Stimulated activated CD8-positive, alpha-beta memory T cell treated with anti-CD3 and anti-CD28 coated beads, Interleukin-15, amount 100 ng/mL, for 1 hour (primary cell): ENCODE data around the gene BCAS3.
"Not testable (repeated sequence)": the region's sequence is repeated elsewhere in the genome, so short reads cannot be mapped to it uniquely, and the experiment has no call there.

Experiments used
- DNase-seq: peaks from one replicate; pipeline ENCODE4 v3.0.0-alpha.2; 2020; ENCODE audit warnings: low read depth

The BCAS3 gene

GRCh38 chr17:61232871-61233270 lies 555.2 kb downstream of the BCAS3 start:
- no peak for DNase-seq

DNA sequence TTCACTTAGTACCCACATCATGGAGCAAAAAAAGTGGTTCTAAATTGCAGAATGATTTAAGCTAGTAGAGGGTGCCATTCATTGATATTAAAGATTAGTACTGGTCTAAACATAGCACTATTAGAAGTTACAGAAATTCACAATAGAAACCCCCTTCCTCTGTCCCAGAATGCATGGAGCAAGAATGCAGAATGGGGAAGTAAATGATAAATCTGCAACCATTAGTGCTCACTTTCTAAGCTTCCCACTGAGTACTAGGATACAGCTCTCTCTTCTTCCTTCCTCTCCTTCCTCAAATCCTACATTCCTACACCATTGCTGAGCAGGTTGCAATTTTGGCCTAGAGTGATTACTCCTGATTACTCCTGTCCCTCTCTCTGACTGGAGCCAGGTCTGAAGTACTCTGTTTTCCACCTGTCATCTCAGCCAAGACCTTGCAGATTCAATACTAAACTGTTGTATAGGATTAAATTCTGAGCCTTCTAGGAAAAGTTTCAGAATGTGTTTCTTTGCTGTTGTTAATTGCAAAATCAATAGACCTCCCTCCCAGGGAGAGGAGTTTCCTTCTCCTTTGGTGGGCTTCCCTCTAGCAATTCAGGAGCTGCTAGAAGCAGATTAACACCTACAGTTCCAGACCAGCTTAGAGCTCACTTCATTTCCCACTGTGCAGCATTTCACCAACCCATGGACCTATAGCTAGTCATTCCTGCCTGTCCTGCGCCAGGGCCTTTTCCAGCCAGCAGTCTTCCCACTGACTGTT lies 556.5 kb downstream of the BCAS3 start:
- no peak for DNase-seq

DNA sequence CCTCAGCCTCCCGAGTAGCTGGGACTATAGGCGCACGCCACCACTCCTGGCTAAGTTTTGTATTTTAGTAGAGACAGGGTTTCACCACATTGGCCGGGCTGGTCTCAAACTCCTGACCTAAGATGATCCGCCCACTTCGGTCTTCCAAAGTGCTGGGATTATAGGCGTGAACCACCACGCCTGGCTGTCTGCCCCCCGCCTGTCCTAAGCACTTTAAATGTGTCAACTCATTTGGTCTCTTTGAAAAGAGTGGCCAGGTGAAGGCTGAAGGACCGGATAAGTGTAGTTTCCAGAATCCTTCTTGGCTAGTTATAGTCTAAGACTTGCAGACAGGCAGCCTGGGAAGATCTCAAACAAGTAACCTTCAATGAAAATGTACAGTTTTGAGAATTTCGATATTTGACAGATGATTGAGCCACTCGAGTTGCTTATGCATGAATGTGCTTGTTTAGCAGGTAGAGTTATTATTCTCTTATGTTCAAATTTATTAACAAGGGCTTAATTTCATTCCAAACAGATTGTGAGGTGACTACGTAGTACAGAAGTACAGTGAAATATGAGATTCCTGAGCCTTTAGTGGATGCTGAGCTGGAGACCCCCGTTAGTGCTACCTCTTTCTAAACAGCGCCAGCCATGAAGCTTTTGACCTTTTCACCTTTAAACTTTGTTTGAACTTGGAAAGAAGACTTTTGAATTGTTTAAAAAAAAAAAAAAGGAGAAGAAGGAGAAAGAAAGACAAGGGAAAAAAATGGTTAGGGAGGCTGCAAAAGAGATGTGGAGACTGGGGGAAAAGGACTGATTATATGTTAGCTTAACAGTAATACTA lies 557.6 kb downstream of the BCAS3 start:
- DNase-seq: no peak

DNA sequence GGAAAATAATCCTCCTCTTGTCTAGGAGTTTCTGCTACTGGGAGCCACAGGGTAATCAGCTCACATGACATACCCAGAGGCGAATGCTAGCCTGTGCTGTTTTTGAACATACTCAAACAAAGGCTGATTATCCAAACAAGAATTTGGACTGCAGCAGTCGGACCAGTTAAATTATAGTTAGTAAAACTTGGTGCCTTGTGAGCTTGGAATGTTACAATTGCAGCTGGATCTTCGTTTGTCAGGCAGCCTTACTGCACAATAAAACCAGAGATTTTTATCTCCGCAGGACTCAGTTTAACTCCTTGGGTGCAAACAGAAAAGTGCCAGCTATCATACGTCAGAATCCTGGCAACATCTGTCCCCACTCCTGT lies 558.2 kb downstream of the BCAS3 start:
- no peak for DNase-seq

DNA sequence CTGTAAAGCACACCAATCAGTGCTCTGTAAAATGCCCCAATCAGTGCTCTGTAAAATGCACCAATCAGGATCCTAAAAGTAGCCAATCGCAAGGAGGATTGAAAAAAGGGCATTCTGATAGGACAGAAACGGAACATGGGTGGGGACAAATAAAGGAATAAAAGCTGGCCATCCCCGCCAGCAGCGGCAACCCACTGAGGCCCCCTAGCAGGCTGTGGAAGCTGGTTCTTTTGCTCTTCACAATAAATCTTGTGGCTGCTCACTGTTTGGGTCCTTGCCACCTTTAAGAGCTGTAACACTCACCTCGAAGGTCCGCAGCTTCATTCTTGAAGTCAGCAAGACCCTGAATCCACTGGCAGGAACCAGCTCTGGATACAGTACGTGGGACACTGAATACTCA lies 559.6 kb downstream of the BCAS3 start:
- DNase-seq: no peak

DNA sequence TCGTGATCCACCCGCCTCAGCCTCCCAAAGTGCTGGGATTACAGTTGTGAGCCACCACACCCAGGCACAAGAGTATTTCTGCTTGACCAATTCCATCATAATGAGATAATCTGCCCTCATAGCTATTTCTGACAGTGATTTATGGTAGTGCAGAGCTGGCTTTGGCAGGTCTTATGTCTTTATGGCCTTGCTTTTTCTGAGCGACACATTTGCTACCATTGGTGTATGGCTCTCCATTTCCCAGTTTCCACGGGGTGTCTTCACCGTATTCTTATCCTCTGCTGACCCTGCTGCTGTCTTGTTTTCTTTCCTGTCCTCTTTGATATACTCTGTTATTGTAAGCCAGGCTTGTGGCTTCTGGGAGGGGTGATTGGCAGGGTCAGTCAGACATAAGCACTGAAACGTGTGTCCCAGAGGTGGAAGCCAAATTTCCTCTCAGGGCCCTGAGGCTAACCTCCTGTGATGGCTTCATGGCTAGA lies 560.8 kb downstream of the BCAS3 start:
- DNase-seq: no peak

DNA sequence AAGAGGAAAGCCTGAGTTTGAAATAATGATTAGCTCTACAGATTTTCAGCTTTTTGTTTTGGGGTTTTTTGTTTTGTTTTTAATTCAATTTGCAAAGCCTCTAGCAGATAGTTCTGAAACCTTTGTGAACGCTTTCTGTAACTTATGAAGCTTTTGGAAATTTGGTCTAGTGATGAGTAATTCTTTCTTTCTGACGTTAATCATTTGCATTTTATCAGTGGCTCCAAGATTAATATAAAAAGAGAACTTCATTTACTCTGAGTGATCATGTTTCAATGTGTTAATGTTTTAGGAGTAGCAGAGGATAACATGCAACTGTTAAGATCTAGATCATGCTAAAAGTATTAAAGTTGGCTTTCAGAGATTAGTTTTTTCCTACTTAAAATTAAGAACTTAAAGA lies 561.7 kb downstream of the BCAS3 start:
- no peak for DNase-seq

GRCh38 chr17:61239953-61240352 lies 562.3 kb downstream of the BCAS3 start:
- no peak for DNase-seq

- no peak for DNase-seq
Observed at GRCh38 chr17:61240851-61241468, 563.3 kb downstream of the BCAS3 start.

DNA sequence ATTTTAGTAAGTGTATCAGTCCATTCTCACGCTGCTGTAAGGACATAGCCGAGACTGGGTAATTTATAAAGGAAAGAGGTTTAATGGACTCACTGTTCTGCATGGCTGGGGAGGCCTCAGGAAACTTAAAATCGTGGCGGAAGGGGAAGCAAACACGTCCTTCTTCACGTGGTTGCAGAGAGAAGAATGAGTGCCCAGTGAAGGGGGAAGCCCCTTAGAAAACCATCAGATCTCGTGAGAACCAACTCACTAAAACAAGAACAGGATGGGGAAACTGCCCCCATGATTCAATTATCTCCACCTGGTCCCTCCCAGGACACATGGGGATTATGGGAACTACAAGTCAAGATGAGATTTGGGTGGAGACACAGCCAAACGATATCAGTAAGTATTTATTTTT lies 567.3 kb downstream of the BCAS3 start:
- not testable (repeated sequence) for DNase-seq

GRCh38 chr17:61245706-61246135 lies 568.1 kb downstream of the BCAS3 start:
- DNase-seq: no peak

GRCh38 chr17:61247439-61247838 lies 569.8 kb downstream of the BCAS3 start:
- no peak for DNase-seq

GRCh38 chr17:61248399-61248798 lies 570.7 kb downstream of the BCAS3 start:
- DNase-seq: no peak

DNA sequence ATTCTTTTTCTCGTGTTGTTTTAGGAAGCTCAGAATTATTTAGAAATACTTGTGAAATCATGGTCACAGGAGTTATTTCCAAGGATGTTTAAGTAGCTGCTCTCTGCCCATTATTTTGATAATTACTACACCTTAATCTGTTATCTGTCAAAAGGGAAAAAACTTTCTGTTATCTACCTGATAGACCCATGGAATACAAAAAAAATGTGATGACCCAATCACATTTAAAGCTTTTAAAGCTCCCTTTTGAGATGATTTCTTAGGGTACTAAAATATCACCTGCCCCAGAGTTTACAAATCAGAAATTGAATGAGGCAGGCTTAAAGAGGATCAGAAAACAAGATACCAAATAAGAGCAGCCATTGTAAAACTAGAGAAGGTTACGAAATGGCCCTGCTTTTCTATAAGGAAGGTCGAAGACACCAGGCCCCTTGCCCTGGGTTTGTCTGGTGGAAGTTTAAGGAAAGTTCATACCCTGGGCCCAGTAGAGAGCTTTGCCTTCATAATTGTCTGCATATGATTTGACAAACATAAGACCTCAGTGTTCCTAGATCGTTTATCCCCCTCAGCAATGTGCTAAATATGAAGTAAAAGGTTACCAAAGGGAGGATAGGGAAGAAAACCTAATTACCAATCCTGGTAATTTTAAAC lies 572.1 kb downstream of the BCAS3 start:
- no peak for DNase-seq

GRCh38 chr17:61250335-61250890 lies 572.8 kb downstream of the BCAS3 start:
- no peak for DNase-seq

DNA sequence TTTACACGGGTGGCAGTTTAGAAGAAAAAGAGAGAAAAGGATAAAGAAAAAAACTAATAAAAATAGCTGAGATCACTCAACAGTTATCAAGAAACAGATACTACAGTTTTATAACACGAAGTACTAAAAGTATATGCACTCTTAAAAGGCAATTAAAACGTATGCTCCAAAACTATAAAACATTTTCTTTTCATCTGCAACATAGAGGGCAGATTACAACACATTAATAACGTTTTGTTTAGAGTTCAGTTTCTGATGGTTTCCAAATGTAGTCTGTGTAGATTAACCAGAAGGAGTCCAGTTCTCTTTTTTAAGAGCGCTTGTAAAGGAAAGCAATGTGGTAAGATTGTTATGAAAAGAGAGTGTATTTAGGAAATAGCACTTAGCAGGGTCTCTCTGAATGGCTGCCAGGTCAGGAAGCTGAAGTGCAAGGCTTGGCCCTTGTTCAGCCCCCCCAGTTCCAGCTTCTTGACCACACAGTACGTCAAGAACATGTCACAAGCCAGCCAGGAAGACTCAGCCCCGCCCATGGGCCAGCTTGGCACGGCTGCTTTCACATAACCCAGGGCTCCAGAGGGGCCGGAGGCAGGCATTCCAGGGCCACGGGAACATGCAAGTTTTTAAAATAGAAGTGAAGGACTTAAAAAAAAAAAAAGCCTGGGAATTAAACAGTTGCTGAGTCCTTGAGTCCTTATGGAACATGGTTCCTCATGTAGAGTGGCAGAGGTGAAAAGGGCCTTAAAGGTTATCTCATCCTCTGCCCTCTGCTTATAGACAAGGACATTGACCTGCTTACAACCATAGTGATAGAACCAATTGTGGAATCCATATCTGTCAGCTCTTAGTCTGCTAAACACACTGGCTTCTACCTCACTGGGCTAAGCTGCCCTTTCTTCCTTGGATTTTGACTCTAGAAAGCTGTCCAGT lies 574.6 kb downstream of the BCAS3 start:
- DNase-seq: peak; percentile 2

DNA sequence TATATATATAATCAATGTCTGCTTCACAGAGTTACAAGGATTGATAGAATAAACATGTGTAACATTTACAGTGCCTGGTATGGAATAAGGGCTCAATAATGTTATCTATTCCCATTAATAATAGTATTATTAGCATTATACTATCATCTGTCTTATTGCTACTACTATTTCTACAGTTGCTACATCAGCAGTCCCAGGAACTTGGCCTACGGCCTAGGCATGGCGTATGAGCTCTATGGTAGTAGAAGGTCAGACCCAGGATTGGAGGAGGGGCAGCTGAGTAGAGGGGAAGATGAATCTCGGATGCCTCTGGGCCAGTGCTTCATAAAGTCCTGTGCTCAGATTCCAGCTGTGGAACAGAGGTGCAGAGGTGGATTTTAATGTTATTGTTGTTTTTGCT lies 575.7 kb downstream of the BCAS3 start:
- no peak for DNase-seq

- no peak for DNase-seq
Observed at GRCh38 chr17:61253937-61254574, 576.4 kb downstream of the BCAS3 start.

- no peak for DNase-seq
Observed at GRCh38 chr17:61254904-61255303, 577.3 kb downstream of the BCAS3 start.

- no peak for DNase-seq
Observed at GRCh38 chr17:61255647-61256046, 578.0 kb downstream of the BCAS3 start.
